Mucosa of stomach (tissue), 1 donor: ENCODE measurements around the gene S100A6.

Source experiments
- H3K27me3 ChIP-seq: one replicate; pipeline ENCODE4 v1.7.0; 2013; ENCODE audit warnings: mild to moderate bottlenecking, low read length; ENCODE audit not compliant: control insufficient read depth, insufficient read depth
- H3K36me3 ChIP-seq: one replicate; pipeline ENCODE4 v1.7.0; 2013; ENCODE audit warnings: low read length; ENCODE audit not compliant: control insufficient read depth, insufficient read depth
- H3K4me1 ChIP-seq: one replicate; pipeline ENCODE4 v1.7.0; 2013; ENCODE audit warnings: mild to moderate bottlenecking, low read length; ENCODE audit not compliant: control insufficient read depth, insufficient read depth
- H3K4me3 ChIP-seq: one replicate; pipeline ENCODE4 v1.7.0; 2013; ENCODE audit warnings: low read length
- H3K9ac ChIP-seq: one replicate; pipeline ENCODE4 v1.7.0; 2013; ENCODE audit warnings: mild to moderate bottlenecking, low read length, moderate library complexity
- H3K9me3 ChIP-seq: one replicate; pipeline ENCODE4 v1.7.0; 2013; ENCODE audit warnings: mild to moderate bottlenecking, low read length, moderate library complexity; ENCODE audit not compliant: control insufficient read depth
- donor health status: Pancreatic carcinoma.

S100A6 gene

DNA sequence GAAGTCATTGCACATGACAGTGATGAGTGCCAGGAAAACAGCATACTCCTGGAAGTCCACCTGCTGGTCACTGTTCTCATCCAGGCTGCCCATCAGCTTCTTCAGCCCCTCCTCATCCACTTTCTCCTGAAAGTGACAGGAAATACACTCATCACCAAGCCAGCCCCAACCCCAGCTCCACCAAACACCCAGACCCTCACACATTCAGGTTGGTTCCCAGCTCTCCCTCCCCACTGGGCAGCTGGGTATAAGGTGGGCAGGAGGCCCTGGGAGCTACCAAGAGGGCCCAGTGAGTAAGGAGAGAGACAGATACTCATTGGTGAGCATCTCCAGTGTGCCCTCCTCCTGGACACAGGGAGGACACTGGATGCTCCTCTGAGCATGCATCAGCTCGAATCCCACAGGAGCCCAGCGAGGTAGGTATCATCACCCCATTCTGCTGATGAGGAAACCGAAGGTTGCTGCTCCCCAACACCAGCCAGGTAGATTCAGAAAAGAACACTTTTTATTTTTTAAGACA, 25.7 kb upstream of the S100A6 start:
- Histone ChIP-seq H3K9me3 (no peaks in the 10 kb centered on the region), H3K9ac (no peak overlapping the region), H3K36me3 (no peaks in the 10 kb centered on the region), H3K4me3 (no peak overlapping the region), H3K4me1 (peaks cover 14% of the 10 kb centered on the region), H3K27me3 (no peaks in the 10 kb centered on the region)

DNA sequence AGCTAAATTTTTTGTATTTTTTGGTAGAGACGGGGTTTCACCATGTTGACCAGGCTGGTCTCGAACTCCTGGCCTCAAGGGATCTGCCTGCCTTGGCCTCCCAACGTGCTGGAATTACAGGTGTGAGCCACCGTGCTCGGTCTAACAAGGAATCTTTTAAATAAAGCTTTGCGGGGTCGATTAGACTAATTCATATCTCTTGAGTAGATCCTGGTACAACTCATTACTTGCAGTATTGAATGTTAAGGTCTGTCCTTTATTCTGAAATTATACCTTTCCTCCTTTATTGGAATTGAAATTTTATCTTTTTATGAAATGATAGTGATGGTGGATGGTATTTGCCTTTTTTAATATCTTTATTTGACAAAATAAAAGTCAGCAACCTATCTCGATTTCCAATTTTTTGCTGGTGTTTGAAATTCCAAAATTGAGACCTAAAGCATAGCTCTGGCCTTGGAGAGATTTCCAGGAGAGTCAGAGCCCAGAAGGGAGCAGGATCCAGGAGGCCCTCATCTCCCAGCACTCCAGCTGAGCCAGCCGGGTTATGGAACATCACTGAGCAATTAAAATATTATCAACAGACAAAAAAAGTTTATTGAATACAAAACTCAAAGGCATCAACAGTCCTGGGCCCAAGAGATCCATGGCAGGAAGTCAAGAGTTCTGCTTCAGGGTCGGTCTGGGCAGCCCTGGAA, 25.1 kb upstream of the S100A6 start:
- no peak overlapping the region for H3K4me3 ChIP-seq
- no peaks in the 10 kb centered on the region for H3K27me3 ChIP-seq
- H3K9me3 ChIP-seq, result no peaks in the 10 kb centered on the region
- H3K36me3 ChIP-seq, result no peaks in the 10 kb centered on the region
- H3K9ac ChIP-seq, result no peak overlapping the region
- H3K4me1 ChIP-seq, result peaks cover 8% of the 10 kb centered on the region

DNA sequence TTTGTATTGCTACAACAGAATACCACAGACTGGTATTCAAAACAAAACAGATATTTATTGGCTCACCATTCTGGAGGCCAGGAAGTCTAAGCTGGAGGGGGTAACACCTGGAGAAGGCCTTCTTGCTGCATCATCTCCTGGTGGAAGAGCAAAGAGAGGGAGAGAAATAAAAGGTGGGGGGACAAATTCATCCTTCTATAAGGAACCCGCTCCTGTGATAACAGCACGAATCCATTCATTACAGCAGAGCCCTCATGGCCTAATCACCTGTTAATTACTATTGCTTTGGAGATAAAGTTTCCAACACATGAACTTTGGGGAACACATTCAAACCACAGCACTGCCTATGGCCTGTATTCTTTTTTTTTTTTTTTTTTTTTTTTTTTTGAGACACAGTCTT, 24.4 kb upstream of the S100A6 start:
- H3K4me1 ChIP-seq, result peaks cover 1% of the 10 kb centered on the region
- H3K9ac ChIP-seq, result no peak overlapping the region
- no peaks in the 10 kb centered on the region for H3K36me3 ChIP-seq
- H3K27me3 ChIP-seq, result no peaks in the 10 kb centered on the region
- H3K4me3 ChIP-seq, result no peak overlapping the region
- no peaks in the 10 kb centered on the region for H3K9me3 ChIP-seq

DNA sequence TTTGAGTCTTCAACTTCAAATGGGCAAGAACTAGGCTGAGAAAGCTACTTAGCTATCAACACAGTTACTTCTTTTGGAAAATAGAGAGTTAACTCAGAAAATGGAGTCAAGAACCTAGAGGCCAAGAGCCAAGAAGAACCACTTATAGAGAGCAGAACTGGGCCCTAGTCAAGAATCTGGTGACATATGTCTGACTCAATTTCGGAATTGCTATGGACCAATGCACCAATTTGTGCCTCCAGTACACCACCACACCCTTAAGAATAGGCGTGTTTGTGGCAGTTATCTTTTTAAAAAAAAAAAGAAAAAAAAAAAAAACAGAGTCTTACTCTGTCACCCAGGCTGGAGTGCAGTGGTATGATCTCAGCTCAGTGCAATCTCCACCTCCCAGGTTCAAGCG, 22.1 kb upstream of the S100A6 start:
- no peaks in the 10 kb centered on the region for H3K36me3 ChIP-seq
- H3K9ac ChIP-seq, result no peak overlapping the region
- H3K4me1 ChIP-seq, result peaks cover 10% of the 10 kb centered on the region
- H3K9me3 ChIP-seq, result no peaks in the 10 kb centered on the region
- H3K4me3 ChIP-seq, result no peak overlapping the region
- no peaks in the 10 kb centered on the region for H3K27me3 ChIP-seq

DNA sequence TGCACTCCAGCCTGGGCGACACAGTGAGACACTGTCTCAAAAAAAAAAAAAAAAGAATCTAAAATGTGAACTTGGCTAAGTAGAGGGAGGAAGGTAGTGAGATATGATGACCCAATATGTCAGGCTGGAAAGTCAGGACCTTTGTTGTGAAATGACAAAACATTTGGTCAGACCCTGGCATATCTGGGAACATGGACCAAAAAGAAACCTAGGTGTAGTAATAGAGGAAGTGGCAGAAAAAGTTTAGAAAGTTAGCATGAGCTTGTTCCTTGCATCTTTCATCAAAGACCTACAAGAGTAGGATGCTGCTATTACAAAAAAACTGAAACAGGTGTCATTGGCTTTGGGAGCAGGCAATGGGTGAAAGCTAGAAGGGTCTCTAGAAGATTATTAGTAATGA, 20.6 kb upstream of the S100A6 start:
- no peak overlapping the region for H3K4me3 ChIP-seq
- H3K36me3 ChIP-seq, result no peaks in the 10 kb centered on the region
- peaks cover 10% of the 10 kb centered on the region for H3K4me1 ChIP-seq
- no peaks in the 10 kb centered on the region for H3K27me3 ChIP-seq
- H3K9ac ChIP-seq, result no peak overlapping the region
- H3K9me3 ChIP-seq, result no peaks in the 10 kb centered on the region

DNA sequence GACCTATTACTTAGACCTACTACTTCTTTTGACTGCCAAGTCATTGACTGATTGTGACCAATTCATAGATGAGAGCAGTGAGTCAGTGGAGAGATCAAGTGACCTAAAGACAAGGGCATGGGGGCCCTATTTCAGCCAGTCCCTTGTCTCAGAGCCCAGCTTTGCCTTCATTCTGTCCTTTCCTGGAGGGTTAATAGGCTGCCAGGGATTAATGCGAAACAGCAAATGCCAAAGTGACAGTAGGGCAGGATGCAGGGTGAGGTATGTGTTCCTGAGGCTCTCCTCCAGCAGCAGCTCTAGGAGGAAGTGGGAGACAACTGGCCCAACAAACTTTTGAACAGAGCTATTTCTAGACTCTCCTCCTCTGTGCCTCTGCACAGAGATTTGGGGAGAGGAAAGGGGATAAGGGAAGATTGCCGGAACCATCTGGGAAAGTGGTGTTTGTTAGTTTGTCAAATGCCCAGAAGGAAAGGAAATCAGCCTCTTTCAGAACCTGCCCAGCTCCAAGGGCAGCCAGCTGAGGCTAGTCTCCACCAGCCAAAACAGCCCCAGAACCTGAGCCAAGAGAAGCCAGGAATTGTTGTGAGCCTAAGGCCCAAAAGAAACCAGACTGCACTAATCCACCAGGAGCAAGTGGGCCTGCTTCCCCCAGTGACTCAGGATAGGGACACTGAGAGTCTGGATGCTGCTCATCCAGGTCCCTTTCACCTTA, 18.2 kb upstream of the S100A6 start:
- H3K36me3 ChIP-seq, result no peaks in the 10 kb centered on the region
- no peaks in the 10 kb centered on the region for H3K27me3 ChIP-seq
- no peak overlapping the region for H3K9ac ChIP-seq
- H3K9me3 ChIP-seq, result no peaks in the 10 kb centered on the region
- H3K4me3 ChIP-seq, result no peak overlapping the region
- peaks cover 18% of the 10 kb centered on the region for H3K4me1 ChIP-seq

DNA sequence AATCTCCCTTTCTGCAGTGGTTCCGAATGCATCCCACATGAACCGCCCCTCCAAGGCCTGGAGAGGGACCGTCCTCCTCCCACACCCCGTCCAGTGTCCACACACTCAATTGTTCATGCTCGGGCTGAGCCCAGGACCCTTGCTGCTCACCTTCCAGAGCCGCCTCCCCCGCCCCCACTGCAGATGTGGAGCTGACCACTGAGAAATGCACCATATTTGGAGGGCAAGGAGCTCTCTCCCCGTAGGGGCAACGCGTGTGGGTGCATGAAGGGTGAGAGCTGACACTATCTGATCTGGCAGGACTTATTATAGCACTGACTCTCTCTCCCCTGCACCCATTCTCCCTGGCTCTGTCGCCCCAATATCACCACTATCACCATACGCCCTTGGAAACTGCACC, 17.3 kb upstream of the S100A6 start:
- H3K4me1 ChIP-seq, result peaks cover 27% of the 10 kb centered on the region

DNA sequence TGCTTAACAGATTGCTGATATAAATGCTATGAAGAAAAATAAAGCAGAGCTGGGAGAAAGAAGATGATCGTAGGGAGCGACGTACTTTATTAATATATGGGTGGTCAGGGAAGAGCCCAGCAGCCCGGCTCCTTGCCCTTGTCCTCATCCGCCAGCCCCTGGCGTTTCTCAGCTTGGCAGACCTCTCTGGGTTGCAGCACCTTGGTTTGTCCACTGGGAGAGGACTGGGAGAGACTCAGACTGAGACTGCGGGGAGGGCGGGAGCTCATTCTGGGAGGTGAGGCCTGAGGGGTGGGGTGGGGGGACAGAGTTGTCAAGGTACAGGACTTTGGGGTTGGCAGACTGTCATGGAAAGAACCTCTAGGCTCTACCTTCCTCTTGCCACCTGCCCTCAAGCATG, 16.5 kb upstream of the S100A6 start:
- Histone ChIP-seq H3K27me3 (no peaks in the 10 kb centered on the region), H3K4me1 (peaks cover 34% of the 10 kb centered on the region), H3K9ac (no peak overlapping the region), H3K36me3 (no peaks in the 10 kb centered on the region), H3K9me3 (no peaks in the 10 kb centered on the region), H3K4me3 (no peak overlapping the region)

More for the DNA sequence above, 17.3 kb upstream of the S100A6 start:
- no peaks in the 10 kb centered on the region for H3K36me3 ChIP-seq
- no peak overlapping the region for H3K9ac ChIP-seq
- no peaks in the 10 kb centered on the region for H3K27me3 ChIP-seq
- H3K4me3 ChIP-seq, result no peak overlapping the region
- no peaks in the 10 kb centered on the region for H3K9me3 ChIP-seq

DNA sequence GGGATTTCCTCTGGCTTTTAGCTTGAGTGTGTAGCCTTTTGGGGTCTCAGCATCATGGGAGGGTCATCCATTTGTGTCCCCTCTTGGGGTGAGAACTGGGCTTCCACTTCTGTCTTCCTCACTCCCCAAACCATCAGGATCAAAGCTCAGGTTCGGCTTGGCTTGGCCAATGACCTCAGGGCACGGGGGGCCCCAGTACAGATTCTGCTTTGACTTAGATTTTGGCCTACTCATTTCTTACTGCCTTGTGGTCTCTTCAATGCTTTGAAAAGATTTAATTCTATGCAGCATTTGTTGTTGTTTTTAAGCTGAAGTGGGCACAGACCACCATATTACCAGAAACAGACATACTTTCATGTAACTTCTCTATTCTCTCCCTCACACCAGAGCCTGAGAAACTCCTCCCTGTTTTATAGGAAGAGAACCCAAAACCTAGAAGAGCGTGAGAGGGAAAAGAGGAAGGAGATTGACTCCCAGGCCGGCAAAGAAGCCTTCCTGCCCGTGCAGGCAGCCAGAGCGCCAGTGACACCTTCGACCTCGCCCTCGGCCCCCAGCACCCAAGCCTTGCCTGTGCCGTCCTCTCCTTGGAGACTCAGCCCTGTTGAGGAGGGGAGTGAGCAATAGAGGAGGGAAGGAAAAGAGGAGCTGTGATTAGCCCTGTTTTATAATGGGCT, 15.2 kb upstream of the S100A6 start:
- Histone ChIP-seq H3K36me3 (no peaks in the 10 kb centered on the region), H3K9ac (no peak overlapping the region), H3K9me3 (no peaks in the 10 kb centered on the region), H3K27me3 (no peaks in the 10 kb centered on the region), H3K4me3 (no peak overlapping the region), H3K4me1 (peaks cover 48% of the 10 kb centered on the region)

DNA sequence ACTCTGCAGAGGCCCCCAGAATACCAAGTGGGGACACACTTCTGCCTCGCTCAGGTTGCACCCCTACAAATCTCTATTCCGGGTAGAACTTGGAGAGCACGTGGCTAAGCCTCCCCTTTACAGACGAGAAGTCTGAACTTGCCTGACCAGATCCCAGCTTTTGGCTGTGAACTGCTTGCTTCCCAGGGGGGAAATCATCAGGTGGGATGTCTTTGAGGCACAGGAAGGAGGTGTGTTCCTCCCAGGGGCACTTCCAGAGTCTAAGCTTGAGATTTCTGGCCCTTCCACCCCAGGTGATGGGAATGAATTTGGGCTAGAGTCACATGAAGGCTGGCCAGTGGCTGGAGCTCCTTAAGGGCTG, 14.6 kb upstream of the S100A6 start:
- H3K36me3 ChIP-seq, result no peaks in the 10 kb centered on the region
- H3K4me1 ChIP-seq, result peaks cover 53% of the 10 kb centered on the region
- H3K9ac ChIP-seq, result no peak overlapping the region
- no peaks in the 10 kb centered on the region for H3K27me3 ChIP-seq
- no peaks in the 10 kb centered on the region for H3K9me3 ChIP-seq
- H3K4me3 ChIP-seq, result no peak overlapping the region

DNA sequence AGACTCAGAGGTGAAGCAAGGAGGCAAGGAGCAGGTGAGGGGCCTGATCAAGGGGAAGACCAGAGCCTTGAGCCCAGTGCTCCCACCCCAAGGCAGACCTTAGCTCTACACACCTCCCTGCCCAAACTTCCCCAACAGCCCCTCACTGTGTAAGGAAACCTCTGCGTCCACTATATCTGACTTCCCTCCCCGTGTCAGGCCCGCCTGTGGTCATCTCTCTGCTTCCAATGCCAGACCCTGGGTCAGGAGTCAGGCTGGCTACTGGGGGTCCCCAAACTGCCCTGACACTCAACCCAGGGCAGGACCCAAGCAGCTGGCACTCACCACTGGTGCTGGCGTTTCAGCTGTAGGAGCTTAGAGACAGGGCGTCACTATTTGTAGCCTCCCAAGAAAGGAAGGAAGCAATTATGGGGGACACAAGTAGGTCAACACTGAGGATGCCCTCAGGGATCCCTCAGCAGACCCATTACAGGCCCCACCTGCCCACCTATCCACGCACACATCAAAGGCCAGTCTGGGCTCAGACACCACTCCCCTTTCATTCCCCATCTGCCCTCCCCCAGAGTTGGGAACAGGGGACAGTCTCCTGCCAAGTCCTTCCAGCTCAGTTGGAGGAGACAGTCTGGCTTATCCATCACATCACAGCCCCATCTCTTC, 14.1 kb upstream of the S100A6 start:
- Histone ChIP-seq H3K9ac (no peak overlapping the region), H3K27me3 (no peaks in the 10 kb centered on the region), H3K4me1 (peaks cover 57% of the 10 kb centered on the region), H3K36me3 (no peaks in the 10 kb centered on the region), H3K9me3 (no peaks in the 10 kb centered on the region), H3K4me3 (no peak overlapping the region)
